WTC11 (cell line): ENCODE data around the gene USP49. TPM values are rescaled to one million over a fixed set of nuclear protein-coding genes. Genes with fewer than 3 reads are reported as not detected.

ENCODE experiments used
- ATAC-seq: fragments of 200-7000 bp; cut with Tn5 transposase; 2 replicates; pipeline ENCODE4 v1.10.0; 2021; ENCODE audit warnings: mild to moderate bottlenecking, moderate library complexity
- Bru-seq: library from RNA; stranded (reverse); fragments of 400-500 nt; gene quantifications from one replicate; lab custom pipeline; 2021; lab: Mats Ljungman, UMichigan
- CTCF ChIA-PET: fragments of 300-600 bp; sonication (Branson Sonifier 250); formaldehyde crosslinking; loops from one replicate; lab custom pipeline; 2021; ENCODE audit warnings: antibody characterized with exemption; lab: Charles Lee
- POLR2A ChIA-PET: fragments of 350-600 bp; sonication (Branson Sonifier 250); formaldehyde crosslinking; loops from one replicate; lab custom pipeline; 2021; ENCODE audit warnings: antibody characterized with exemption; lab: Charles Lee
- DNase-seq: peaks from one replicate; pipeline ENCODE4 v3.0.0; 2021; ENCODE audit warnings: low spot score
- H3K27ac Mint-ChIP-seq: 2 replicates; pipeline ENCODE4 v1.8.0; 2021; ENCODE audit warnings: mixed read lengths
- H3K27me3 Mint-ChIP-seq: 2 replicates; pipeline ENCODE4 v1.8.0; 2021; ENCODE audit warnings: low read depth, mild to moderate bottlenecking, moderate library complexity, mixed read lengths
- H3K36me3 Mint-ChIP-seq: 2 replicates; pipeline ENCODE4 v1.8.0; 2021; ENCODE audit warnings: mixed read lengths
- H3K4me1 Mint-ChIP-seq: 2 replicates; pipeline ENCODE4 v1.8.0; 2022; ENCODE audit warnings: mixed read lengths
- H3K4me3 Mint-ChIP-seq: 2 replicates; pipeline ENCODE4 v1.8.0; 2021; ENCODE audit warnings: mild to moderate bottlenecking, moderate library complexity, mixed read lengths
- H3K9me3 Mint-ChIP-seq: 2 replicates; pipeline ENCODE4 v1.8.0; 2021; ENCODE audit warnings: mixed read lengths
- ATF1 ChIP-seq: sonication (generic); formaldehyde crosslinking; IDR thresholded peaks from 2 replicates; pipeline ENCODE4 v1.8.1; 2023; ENCODE audit warnings: mild to moderate bottlenecking, moderate library complexity, missing genetic modification reagents
- ATF2 ChIP-seq: sonication (generic); formaldehyde crosslinking; IDR thresholded peaks from 2 replicates; pipeline ENCODE4 v1.8.1; 2022; ENCODE audit warnings: low read depth, missing genetic modification reagents, borderline replicate concordance
- ATF6 ChIP-seq: sonication (generic); formaldehyde crosslinking; IDR thresholded peaks from 2 replicates; pipeline ENCODE4 v1.8.1; 2023; ENCODE audit warnings: mild to moderate bottlenecking, missing genetic modification reagents
- EMX1 ChIP-seq: fragments of 250-450 bp; sonication (Bioruptor Pico); IDR thresholded peaks from 2 replicates; pipeline ENCODE4 v1.8.0; 2021; ENCODE audit warnings: mild to moderate bottlenecking
- FOXJ3 ChIP-seq: sonication (generic); formaldehyde crosslinking; IDR thresholded peaks from 2 replicates; pipeline ENCODE4 v1.9.0; 2021; ENCODE audit warnings: missing genetic modification reagents, mild to moderate bottlenecking, borderline replicate concordance
- FOXK1 ChIP-seq: sonication (generic); formaldehyde crosslinking; IDR thresholded peaks from 2 replicates; pipeline ENCODE4 v1.8.0; 2022; ENCODE audit warnings: mild to moderate bottlenecking, moderate library complexity, missing genetic modification reagents
- GABPB1 ChIP-seq: sonication (generic); formaldehyde crosslinking; IDR thresholded peaks from 2 replicates; pipeline ENCODE4 v1.8.1; 2023; ENCODE audit warnings: mild to moderate bottlenecking, missing genetic modification reagents
- IRF2 ChIP-seq: sonication (generic); formaldehyde crosslinking; IDR thresholded peaks from 2 replicates; pipeline ENCODE4 v1.8.0; 2022; ENCODE audit warnings: low read depth, missing genetic modification reagents, borderline replicate concordance
- MAX ChIP-seq: sonication (generic); formaldehyde crosslinking; IDR thresholded peaks from 2 replicates; pipeline ENCODE4 v1.8.0; 2022; ENCODE audit warnings: mild to moderate bottlenecking, missing genetic modification reagents
- MYBL2 ChIP-seq: sonication (generic); formaldehyde crosslinking; IDR thresholded peaks from 2 replicates; pipeline ENCODE4 v1.8.1; 2023; ENCODE audit warnings: mild to moderate bottlenecking, moderate library complexity, missing genetic modification reagents
- NFE2L1 ChIP-seq: sonication (generic); formaldehyde crosslinking; IDR thresholded peaks from 2 replicates; pipeline ENCODE4 v1.8.1; 2023; ENCODE audit warnings: missing genetic modification reagents
- OVOL2 ChIP-seq: fragments of 250-450 bp; sonication (Bioruptor Pico); IDR thresholded peaks from 2 replicates; pipeline ENCODE4 v1.9.0; 2021; ENCODE audit warnings: mild to moderate bottlenecking, borderline replicate concordance
- RELA ChIP-seq: sonication (generic); formaldehyde crosslinking; IDR thresholded peaks from 2 replicates; pipeline ENCODE4 v1.8.1; 2022; ENCODE audit warnings: missing genetic modification reagents, mild to moderate bottlenecking, borderline replicate concordance
- SOX15 ChIP-seq: fragments of 250-450 bp; sonication (Bioruptor Pico); IDR thresholded peaks from 2 replicates; pipeline ENCODE4 v1.9.0; 2021; ENCODE audit warnings: mild to moderate bottlenecking
- TEAD4 ChIP-seq: sonication (generic); formaldehyde crosslinking; IDR thresholded peaks from 2 replicates; pipeline ENCODE4 v1.8.0; 2022; ENCODE audit warnings: mild to moderate bottlenecking, missing genetic modification reagents
- ZMAT4 ChIP-seq: fragments of 250-450 bp; sonication (Bioruptor Pico); IDR thresholded peaks from 2 replicates; pipeline ENCODE4 v1.9.0; 2021; ENCODE audit warnings: mild to moderate bottlenecking
- ZNF219 ChIP-seq: sonication (generic); formaldehyde crosslinking; IDR thresholded peaks from 2 replicates; pipeline ENCODE4 v1.8.0; 2023; ENCODE audit warnings: missing genetic modification reagents, mild to moderate bottlenecking, borderline replicate concordance
- ZNF263 ChIP-seq: sonication (generic); formaldehyde crosslinking; IDR thresholded peaks from 2 replicates; pipeline ENCODE4 v1.8.1; 2022; ENCODE audit warnings: low read depth, mild to moderate bottlenecking, moderate library complexity, missing genetic modification reagents
- ZNF416 ChIP-seq: fragments of 250-450 bp; sonication (Bioruptor Pico); IDR thresholded peaks from 2 replicates; pipeline ENCODE4 v1.9.0; 2021; ENCODE audit warnings: mild to moderate bottlenecking, inconsistent platforms
- ZNF423 ChIP-seq: fragments of 250-450 bp; sonication (Bioruptor Pico); IDR thresholded peaks from 2 replicates; pipeline ENCODE4 v2.1.2; 2022; ENCODE audit warnings: mild to moderate bottlenecking, moderate library complexity
- ZNF671 ChIP-seq: fragments of 250-450 bp; sonication (Bioruptor Pico); IDR thresholded peaks from 2 replicates; pipeline ENCODE4 v1.8.0; 2021; ENCODE audit warnings: mild to moderate bottlenecking
- long read RNA-seq, 3 experiments: library from RNA in 1 of 3; library from capped mRNA in 1 of 3; library from polyadenylated mRNA in 1 of 3; unstranded in 2 of 3; stranded (forward) in 1 of 3; transcript quantifications; one replicate each; pipeline ENCODE4 v2.0.0, GENCODE V29; 2021
- total RNA-seq: library from RNA; stranded (reverse); gene quantifications from 3 replicates; pipeline ENCODE4 v1.2.3, GENCODE V29; 2021
- TF ChIP-seq, protein P1 (sequence below): sonication (generic); formaldehyde crosslinking; IDR thresholded peaks from 2 replicates; pipeline ENCODE4 v1.8.1; 2023; ENCODE audit warnings: mild to moderate bottlenecking, missing genetic modification reagents
- TF ChIP-seq, protein P2 (sequence below): fragments of 250-450 bp; sonication (Bioruptor Pico); conservative IDR thresholded peaks from 2 replicates; pipeline ENCODE4 v1.9.0; 2021; ENCODE audit warnings: mild to moderate bottlenecking
- TF ChIP-seq, protein P3 (sequence below): sonication (generic); formaldehyde crosslinking; IDR thresholded peaks from 2 replicates; pipeline ENCODE4 v1.8.1; 2023; ENCODE audit warnings: mild to moderate bottlenecking, moderate library complexity, missing genetic modification reagents

The USP49 gene
- total RNA-seq: 16.3 to 18.4 TPM (median 17.3 TPM) in 3 replicates
- percentile 67 among the genes with signal in this experiment for Bru-seq, nascent RNA
- long read RNA-seq, experiment 1, partial matches to known transcripts: 7 of 27 reads
- long read RNA-seq, experiment 1, other reads (novel, unspliced or antisense): 18 of 27 reads
- long read RNA-seq, experiment 2, partial matches to known transcripts: 1 of 16 reads
- long read RNA-seq, experiment 2, other reads (novel, unspliced or antisense): 15 of 16 reads
- long read RNA-seq, experiment 3: 0 reads

DNA sequence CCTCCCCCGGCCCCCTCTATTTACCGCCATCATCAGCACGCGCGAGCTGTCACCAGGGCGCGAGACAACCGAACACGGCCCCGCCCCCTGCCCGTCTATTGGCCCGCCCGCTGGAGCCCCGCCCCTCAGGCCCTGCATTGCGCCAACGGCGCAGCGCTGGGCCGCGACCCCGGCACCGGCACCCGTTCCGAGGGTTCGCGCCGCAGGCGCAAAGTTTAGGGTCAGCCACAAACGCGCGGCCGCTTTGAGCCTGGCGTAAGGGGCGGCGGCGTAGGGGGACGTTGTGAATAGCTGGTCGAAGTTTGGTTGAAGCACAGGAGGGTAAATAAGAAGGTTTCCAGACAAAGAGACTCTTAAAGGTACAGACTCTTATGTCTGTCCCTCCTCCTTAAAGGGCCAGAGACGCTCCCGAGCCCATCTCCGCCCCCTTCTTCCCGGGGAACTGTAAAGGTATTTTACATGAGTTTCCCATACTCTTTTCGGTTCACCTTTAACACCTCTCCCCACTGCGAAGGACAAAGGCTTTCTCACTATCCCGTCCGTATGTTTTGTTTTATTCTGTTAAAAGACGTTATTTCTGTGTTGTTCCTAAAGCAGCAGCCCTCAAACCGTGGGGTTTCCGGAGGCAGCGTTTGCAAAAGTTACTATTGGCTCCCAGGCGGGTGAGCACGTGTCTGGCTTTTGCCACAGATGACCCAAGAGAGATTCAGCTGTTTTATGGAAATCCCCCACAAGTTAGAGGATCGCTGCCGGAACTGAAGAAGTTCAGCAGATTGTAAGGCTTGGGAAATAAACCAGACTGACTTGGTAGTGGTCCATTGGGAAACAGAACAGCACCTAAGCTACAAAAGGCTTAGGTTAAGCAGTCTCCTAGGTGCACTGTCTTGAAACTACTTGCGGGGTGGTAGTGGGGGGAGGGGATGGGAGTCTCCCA lies at the start of gene USP49:
TSS of gene USP49 (minus strand) at position 76 of the 934 bp plus-strand sequence. CDS start 88,392 bp downstream, outside the sequence.
- DNase-seq (peak; percentile 95), ATAC-seq (peak; percentile 84)
- CTCF ChIA-PET: interaction anchor here (0.5 to 5.7 kb wide), 8 partner anchors 26 to 220 kb away, joined by 3 to 53 read pairs (median 5); partner anchors contain the start of genes BYSL, MED20 and TOMM6
- peaks cover 21% of the 10 kb centered on the region for H3K4me1 Mint-ChIP-seq
- H3K9me3 Mint-ChIP-seq: no peaks in the 10 kb centered on the region
- H3K27ac Mint-ChIP-seq: peak within 1 kb of the TSS; percentile 99
- H3K27me3 Mint-ChIP-seq: no peaks in the 10 kb centered on the region
- POLR2A ChIA-PET: interaction anchor here (0.8 to 2.3 kb wide), 4 partner anchors 25 to 109 kb away, joined by 3 to 9 read pairs (median 4); partner anchors contain the start of genes BYSL and MED20
- H3K36me3 Mint-ChIP-seq: no peaks in the 10 kb centered on the region
- H3K4me3 Mint-ChIP-seq: no peak within 1 kb of the TSS
- no peak for TF ChIP-seq ATF1 (CRISPR knock-in tag)
- no peak for TF ChIP-seq SOX15 (CRISPR knock-in tag)
- TF ChIP-seq MYBL2: no peak
- TF ChIP-seq IRF2 (CRISPR knock-in tag): no peak
- TF ChIP-seq MAX (CRISPR knock-in tag): peak; percentile 87
- no peak for TF ChIP-seq ZNF416 (CRISPR knock-in tag)
- no peak for TF ChIP-seq EMX1
- no peak for TF ChIP-seq ZNF219 (CRISPR knock-in tag)
- no peak for TF ChIP-seq TEAD4 (CRISPR knock-in tag)
- TF ChIP-seq, protein P1, sequence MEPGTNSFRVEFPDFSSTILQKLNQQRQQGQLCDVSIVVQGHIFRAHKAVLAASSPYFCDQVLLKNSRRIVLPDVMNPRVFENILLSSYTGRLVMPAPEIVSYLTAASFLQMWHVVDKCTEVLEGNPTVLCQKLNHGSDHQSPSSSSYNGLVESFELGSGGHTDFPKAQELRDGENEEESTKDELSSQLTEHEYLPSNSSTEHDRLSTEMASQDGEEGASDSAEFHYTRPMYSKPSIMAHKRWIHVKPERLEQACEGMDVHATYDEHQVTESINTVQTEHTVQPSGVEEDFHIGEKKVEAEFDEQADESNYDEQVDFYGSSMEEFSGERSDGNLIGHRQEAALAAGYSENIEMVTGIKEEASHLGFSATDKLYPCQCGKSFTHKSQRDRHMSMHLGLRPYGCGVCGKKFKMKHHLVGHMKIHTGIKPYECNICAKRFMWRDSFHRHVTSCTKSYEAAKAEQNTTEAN (CRISPR knock-in tag): no peak
- no peak for TF ChIP-seq ZNF423
- no peak for TF ChIP-seq ZNF263 (CRISPR knock-in tag)
- TF ChIP-seq, protein P2, sequence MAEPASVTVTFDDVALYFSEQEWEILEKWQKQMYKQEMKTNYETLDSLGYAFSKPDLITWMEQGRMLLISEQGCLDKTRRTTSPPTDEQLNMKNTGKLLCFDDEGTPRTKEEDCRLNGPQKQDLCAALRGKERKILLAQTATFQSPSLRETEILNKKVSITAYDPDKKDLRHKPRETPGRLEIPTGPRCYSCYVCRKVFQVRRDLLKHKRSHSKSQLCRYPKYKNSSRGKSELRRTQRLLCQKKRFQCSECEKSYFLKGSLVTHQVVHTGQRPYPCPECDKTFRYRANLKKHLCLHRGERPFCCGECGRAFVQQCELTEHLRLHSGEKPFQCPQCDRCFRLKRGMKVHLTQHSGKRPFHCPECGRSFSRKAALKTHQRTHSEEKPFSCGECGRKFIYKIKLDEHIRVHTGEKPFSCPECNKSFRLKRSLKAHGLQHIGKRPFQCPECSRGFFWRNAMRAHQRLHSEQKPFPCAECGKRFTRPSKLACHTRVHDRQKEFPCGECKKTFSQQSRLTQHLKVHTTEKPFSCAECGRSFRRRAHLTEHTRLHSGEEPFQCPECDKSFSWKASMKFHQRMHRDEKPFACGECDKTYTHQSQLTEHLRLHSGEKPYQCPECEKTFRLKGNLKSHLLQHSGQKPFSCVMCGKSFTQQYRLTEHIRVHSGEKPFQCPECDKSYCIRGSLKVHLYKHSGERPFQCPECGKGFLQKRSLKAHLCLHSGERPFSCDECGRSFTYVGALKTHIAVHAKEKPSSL (CRISPR knock-in tag): no peak
- no peak for TF ChIP-seq FOXJ3 (CRISPR knock-in tag)
- no peak for TF ChIP-seq OVOL2 (CRISPR knock-in tag)
- TF ChIP-seq FOXK1 (CRISPR knock-in tag): peak; percentile 71; the same call in 1 of the 2 replicates
- no peak for TF ChIP-seq ZNF671
- no peak; the same call in 1 of the 2 replicates for TF ChIP-seq GABPB1 (CRISPR knock-in tag)
- no peak for TF ChIP-seq ZMAT4 (CRISPR knock-in tag)
- TF ChIP-seq ATF2 (CRISPR knock-in tag): no peak
- TF ChIP-seq NFE2L1 (CRISPR knock-in tag): no peak
- TF ChIP-seq, protein P3, sequence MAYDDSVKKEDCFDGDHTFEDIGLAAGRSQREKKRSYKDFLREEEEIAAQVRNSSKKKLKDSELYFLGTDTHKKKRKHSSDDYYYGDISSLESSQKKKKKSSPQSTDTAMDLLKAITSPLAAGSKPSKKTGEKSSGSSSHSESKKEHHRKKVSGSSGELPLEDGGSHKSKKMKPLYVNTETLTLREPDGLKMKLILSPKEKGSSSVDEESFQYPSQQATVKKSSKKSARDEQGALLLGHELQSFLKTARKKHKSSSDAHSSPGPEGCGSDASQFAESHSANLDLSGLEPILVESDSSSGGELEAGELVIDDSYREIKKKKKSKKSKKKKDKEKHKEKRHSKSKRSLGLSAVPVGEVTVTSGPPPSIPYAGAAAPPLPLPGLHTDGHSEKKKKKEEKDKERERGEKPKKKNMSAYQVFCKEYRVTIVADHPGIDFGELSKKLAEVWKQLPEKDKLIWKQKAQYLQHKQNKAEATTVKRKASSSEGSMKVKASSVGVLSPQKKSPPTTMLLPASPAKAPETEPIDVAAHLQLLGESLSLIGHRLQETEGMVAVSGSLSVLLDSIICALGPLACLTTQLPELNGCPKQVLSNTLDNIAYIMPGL (CRISPR knock-in tag): no peak
- no peak for TF ChIP-seq ATF6 (CRISPR knock-in tag)
- TF ChIP-seq RELA (CRISPR knock-in tag): no peak
